ENCODE data around the gene HERC4. TPM values are rescaled to one million over a fixed set of nuclear protein-coding genes. Genes with fewer than 3 reads are reported as not detected.

Gene HERC4
- total RNA-seq, result 76.1 TPM

DNA sequence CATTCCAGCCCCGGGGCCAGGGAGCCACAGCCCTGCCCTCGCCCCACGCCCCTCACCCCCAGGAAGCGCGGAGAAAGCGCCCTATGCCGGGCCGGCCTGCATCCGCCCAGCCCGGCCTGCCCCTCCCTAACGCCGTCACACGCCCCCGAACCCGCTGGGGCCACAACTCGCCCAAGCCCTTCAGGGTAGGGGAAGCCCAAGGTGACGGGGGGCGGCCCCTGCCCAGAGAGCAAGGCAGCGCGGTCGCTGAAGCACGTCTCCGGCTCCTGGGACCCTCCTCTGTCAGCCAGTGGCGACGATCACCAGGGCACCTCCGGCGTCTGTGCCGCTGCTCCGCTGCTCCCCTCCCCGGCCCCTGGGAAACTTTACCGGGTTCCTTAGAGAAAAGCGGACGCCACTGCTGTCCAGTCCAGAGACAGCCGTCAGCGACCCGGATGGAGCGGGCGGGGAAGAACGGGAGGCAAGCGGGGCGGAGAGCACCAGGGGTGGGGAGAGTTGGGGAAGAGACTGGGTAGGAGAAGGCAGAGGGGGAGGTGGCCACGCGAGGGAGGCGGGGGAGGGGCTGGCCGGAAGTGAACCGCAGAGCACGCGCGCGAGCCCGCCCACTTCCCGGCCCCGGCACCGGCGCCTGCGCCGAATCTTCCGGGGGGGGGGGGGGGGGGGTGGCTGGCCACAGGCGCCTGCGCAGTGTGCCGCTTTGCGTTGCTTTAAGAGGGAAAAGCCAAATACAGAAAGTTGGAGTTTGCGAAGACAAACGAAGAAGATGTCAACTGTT lies at the start of gene HERC4:
HERC4 (minus strand) TSS at position 509 of the 775 bp plus-strand sequence. CDS start 2,175 bp downstream, outside the sequence.
- DNase-seq, result peak; percentile 98

- no peak for DNase-seq
These were observed 49.6 kb upstream of the HERC4 start for GRCh38 chr10:68124718-68125117.

DNA sequence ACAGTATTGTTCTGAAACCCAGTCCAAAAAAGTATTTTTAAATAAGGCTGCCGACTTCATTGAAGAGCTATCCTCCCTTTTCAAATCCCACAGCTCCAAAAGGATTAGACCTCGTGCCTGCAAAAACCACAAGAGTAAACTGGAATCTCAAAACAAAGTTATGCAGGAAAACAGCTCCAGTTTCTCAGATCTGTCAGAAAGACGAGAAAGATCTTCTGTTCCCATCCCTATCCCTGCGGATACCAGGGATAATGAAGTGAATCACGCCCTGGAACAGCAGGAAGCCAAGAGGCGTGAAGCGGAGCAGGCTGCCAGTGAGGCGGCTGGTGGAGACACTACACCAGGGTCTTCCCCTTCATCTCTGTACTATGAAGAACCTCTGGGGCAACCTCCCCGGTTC lies 46.8 kb upstream of the HERC4 start:
- DNase-seq, result peak; percentile 56

DNA sequence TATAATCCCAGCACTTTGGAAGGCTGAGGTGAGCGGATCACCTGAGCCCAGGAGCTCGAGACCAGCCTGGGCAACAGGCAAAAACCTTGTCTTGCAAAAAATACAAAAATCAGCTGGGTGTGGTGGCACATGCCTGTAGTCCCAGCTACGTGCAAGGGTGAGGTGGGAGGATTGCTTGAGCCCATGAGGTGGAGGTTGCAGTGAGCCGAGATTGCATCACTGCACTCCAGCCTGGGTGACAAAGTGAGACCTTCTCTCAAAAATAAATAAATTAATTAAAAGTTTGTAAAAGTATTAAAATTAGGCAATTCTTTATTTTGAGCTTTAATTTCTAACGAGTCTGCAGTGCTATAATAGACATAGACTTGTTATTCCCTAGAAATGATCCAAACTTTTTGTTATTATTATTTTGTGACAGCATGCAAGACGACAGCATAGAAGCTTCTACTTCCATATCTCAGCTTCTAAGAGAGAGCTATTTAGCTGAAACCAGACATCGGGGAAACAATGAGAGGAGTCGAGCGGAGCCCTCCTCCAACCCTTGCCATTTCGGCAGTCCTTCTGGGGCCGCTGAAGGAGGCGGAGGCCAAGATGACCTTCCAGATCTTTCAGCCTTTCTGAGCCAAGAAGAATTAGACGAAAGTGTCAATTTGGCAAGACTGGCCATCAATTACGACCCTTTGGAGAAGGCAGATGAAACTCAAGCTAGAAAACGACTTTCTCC lies 46.1 kb upstream of the HERC4 start:
- no peak for DNase-seq

DNA sequence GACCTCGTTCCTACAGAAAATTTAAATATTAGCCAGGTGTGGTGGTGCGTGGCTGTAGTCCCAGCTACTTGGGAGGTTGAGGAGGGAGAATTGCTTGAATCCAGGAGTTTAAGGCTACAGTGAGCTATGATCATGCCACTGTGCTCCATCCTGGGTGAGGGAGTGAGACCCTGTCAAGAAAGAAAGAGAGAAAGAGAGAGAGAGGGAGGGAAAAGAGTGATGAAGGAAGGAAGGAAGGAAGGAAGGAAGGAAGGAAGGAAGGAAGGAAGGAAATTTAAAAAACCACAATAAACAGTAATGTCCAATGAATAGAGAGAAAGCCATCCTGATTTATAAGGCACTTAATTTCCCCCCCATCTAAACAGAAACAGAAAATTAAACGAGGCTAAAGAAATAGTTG lies 43.6 kb upstream of the HERC4 start:
- DNase-seq, result no peak

GRCh38 chr10:68112837-68113236 lies 37.8 kb upstream of the HERC4 start:
- DNase-seq, result no peak

DNA sequence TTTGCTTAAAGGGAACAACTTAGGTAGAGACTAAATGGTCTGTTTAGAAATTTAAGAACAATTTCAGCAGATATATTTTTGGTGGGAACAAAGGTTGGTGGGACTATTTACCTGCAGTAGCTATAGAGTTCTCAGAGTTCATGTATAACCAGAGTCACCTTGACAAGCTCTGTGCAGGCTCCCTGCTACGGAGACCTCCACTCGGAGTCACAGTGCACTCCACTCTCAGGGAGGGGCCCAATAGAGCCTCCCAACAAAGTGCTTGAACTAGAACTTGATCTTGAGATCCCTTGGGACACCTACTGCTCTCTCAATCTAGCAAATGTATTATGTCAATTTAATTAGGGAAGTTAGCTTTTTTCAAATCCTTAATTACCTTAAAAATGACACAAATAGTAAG lies 36.5 kb upstream of the HERC4 start:
- DNase-seq, result peak; percentile 47

- peak; percentile 93 for DNase-seq
These were observed 34.9 kb upstream of the HERC4 start for GRCh38 chr10:68110027-68110426.

- DNase-seq, result peak; percentile 82
These were observed 34.2 kb upstream of the HERC4 start, which contains the start of gene MYPN for GRCh38 chr10:68109331-68109730. TSS of gene MYPN (plus strand) at chr10:68109488. CDS start at chr10:68121439, 11,951 bp downstream.

- DNase-seq, result no peak
These were observed 33.6 kb upstream of the HERC4 start for GRCh38 chr10:68108653-68109052.

DNA sequence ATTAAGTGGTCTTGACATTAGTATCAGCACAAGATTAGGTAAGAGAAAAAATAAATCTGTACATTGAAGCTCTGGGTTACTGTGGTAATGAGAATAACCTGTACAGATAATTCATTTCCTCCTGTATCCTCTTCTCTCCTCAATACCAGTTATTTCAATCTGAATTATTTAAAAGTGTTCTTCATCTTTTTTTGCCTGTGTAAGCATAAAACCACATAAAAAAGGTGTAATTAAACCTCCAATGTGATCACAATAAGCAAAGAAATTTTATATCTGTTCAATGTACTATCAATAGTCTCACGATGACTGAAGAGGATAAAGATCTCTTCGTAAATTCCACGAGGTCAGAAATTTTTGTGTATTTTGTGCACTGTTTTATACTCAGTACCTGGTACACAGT lies 33.0 kb upstream of the HERC4 start:
- no peak for DNase-seq

GRCh38 chr10:68107651-68108050 lies 32.6 kb upstream of the HERC4 start:
- no peak for DNase-seq

DNA sequence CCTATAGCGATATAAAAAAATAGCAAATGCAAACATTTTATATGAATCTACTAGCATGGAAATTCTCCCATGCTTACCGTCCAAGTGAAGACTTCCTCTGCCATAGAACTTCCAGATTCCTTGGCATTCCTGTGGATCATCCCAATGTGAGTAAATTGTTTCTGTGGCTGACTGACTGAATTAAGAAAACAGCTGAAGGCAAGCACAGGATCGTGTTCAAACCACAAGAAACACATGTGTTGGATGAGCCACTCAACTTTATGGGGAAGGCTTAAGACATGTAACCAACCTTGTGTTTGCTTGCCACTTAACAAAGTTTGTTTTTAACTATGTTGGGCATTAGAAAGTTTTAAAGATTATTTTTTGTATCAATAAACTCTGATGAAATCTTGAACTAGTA lies 31.6 kb upstream of the HERC4 start:
- DNase-seq, result peak; percentile 69

- peak; percentile 68 for DNase-seq
These were observed 30.7 kb upstream of the HERC4 start for GRCh38 chr10:68105820-68106219.

- no peak for DNase-seq
These were observed 28.8 kb upstream of the HERC4 start for GRCh38 chr10:68103901-68104300.

- DNase-seq, result no peak
These were observed 28.3 kb upstream of the HERC4 start for GRCh38 chr10:68103261-68103878.

DNA sequence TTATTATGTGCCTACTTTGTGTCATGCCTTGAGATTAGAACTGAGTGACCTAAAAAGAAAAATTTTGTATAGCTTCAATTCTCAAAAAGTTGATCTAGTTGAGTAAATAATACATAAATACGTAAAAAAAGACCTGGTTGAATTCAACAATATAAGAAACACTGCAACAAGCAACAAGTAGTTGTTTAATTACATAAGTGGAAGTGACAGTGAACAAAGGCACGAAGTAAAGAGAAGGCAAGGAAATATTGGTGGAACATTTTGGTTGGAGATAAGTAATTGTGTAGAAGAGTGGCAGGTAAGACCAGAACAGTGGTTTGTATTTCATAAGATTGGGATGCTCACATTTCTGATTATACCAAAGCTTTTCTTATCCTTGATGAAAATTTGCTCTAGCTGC lies 26.0 kb upstream of the HERC4 start:
- no peak for DNase-seq

- no peak for DNase-seq
These were observed 24.7 kb upstream of the HERC4 start for GRCh38 chr10:68099736-68100135.

- peak; percentile 42 for DNase-seq
These were observed 21.9 kb upstream of the HERC4 start for GRCh38 chr10:68096913-68097516.

GRCh38 chr10:68095153-68095552 lies 20.1 kb upstream of the HERC4 start:
- DNase-seq, result no peak

DNA sequence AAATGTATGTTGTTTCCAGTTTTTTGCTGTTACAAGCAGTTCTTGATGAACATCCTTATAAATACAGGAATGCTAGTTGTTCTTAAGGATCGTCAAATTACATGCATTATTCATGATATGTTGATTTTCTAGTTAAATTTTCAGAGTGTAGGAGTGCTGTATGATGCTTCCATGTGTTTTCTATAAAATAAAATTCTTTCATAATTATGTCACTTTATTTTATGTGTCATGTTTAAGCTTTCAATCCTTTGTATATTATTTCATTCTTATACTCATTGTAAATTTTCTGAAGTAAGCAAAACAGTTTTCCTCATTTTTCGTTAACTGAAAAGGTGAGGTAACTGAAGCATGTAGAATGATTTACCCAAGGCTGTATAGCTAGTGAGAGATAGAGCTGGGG lies 17.4 kb upstream of the HERC4 start:
- no peak for DNase-seq

- no peak for DNase-seq
These were observed 15.5 kb upstream of the HERC4 start for GRCh38 chr10:68090586-68090985.

DNA sequence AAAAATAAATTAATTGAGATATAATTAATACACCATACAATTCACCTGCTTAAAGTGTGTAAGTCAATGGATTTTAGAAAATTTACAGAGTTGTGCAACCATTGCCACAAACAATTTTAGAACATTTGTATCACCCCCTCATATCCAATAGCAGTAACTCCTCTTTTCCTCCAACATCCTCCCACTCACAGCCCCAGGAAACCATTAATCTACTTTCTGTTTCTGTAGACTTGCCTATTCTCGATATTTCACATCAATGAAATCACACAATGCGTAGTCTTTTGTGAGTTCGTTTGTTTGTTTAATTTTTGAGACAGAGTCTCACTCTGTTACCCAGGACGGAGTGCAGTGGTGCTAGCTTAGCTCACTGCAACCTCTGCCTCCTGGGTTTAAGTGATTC lies 13.7 kb upstream of the HERC4 start:
- no peak for DNase-seq

Measured in tongue (tissue), 2 donors.